DOHH2 (cell line): ENCODE results near the gene EPB41L1.

Source experiments
- EZH2phosphoT487 ChIP-seq: fragments of 200-600 bp; sonication (generic); IDR thresholded peaks from 2 replicates; pipeline ENCODE4 v1.6.1; 2017; ENCODE audit warnings: borderline replicate concordance, mild to moderate bottlenecking, antibody characterized with exemption, low read length, moderate library complexity, mixed read lengths
- TF ChIP-seq, protein P1 (sequence below): fragments of 200-600 bp; sonication (generic); IDR thresholded peaks from one replicate; pipeline ENCODE4 v1.5.1; 2014; ENCODE audit warnings: antibody characterized with exemption, mild to moderate bottlenecking, low read depth, low read length; ENCODE audit not compliant: poor library complexity, severe bottlenecking

DNA sequence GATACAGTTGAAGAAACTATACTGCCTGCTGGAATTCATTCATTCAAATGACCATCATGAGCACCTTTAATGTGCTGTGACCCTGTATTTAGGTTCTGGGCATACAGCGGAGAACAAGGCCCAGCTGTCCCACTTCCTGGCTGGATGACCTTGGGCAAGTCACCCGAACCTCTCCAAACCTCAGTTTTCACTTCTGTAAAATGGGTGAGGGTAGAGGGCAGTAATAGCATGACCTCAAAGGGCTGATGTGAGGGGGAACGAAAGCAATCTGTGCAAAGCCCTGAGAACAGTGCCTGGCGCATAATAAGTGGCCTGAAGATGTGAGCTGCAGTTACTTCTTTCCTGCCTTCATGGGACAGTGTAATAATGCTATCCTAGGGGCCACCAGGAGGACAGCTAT, 61.2 kb downstream of the EPB41L1 start:
- TF ChIP-seq, protein P1, sequence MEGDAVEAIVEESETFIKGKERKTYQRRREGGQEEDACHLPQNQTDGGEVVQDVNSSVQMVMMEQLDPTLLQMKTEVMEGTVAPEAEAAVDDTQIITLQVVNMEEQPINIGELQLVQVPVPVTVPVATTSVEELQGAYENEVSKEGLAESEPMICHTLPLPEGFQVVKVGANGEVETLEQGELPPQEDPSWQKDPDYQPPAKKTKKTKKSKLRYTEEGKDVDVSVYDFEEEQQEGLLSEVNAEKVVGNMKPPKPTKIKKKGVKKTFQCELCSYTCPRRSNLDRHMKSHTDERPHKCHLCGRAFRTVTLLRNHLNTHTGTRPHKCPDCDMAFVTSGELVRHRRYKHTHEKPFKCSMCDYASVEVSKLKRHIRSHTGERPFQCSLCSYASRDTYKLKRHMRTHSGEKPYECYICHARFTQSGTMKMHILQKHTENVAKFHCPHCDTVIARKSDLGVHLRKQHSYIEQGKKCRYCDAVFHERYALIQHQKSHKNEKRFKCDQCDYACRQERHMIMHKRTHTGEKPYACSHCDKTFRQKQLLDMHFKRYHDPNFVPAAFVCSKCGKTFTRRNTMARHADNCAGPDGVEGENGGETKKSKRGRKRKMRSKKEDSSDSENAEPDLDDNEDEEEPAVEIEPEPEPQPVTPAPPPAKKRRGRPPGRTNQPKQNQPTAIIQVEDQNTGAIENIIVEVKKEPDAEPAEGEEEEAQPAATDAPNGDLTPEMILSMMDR: no peak
- no peak for TF ChIP-seq EZH2phosphoT487
